Large intestine (tissue), 3 donors: ENCODE measurements around the gene UBE2I. TPM values are rescaled to one million over a fixed set of nuclear protein-coding genes. Genes with fewer than 3 reads are reported as not detected.

Experiments used
- DNase-seq, 2 donors: peaks; one replicate each; pipeline versions ENCODE4 v3.0.0 to v3.0.0-alpha.2; 2013
- H3K27ac ChIP-seq: one replicate; pipeline ENCODE4 v1.5.1; 2013; ENCODE audit warnings: low read length
- H3K27me3 ChIP-seq: 2 replicates; pipeline ENCODE4 v1.6.1; 2013; ENCODE audit warnings: low read length; ENCODE audit not compliant: control insufficient read depth, insufficient read depth
- H3K36me3 ChIP-seq: 2 replicates; pipeline ENCODE4 v1.6.1; 2013; ENCODE audit warnings: low read length; ENCODE audit not compliant: control insufficient read depth, insufficient read depth
- H3K4me1 ChIP-seq: one replicate; pipeline ENCODE4 v1.6.1; 2013; ENCODE audit warnings: low read length; ENCODE audit not compliant: control insufficient read depth, insufficient read depth
- H3K4me3 ChIP-seq: one replicate; pipeline ENCODE4 v1.5.1; 2013; ENCODE audit warnings: low read length
- H3K9me3 ChIP-seq: one replicate; pipeline ENCODE4 v1.6.1; 2013; ENCODE audit warnings: mild to moderate bottlenecking, low read depth, low read length, moderate library complexity; ENCODE audit not compliant: control insufficient read depth
- WGBS: methylation state at CpG from one replicate; pipeline ENCODE4 v1.1.5; 2013; ENCODE audit warnings: low lambda C conversion rate; ENCODE audit not compliant: insufficient coverage; 5-methylcytosine and 5-hydroxymethylcytosine counted together
- polyA plus RNA-seq: library from polyadenylated mRNA; unstranded; fragments of 120-200 nt; gene quantifications from one replicate; pipeline ENCODE4 v1.2.1, GENCODE V29; 2013

Gene UBE2I
- polyA plus RNA-seq, 1 donor = 130 TPM

DNA sequence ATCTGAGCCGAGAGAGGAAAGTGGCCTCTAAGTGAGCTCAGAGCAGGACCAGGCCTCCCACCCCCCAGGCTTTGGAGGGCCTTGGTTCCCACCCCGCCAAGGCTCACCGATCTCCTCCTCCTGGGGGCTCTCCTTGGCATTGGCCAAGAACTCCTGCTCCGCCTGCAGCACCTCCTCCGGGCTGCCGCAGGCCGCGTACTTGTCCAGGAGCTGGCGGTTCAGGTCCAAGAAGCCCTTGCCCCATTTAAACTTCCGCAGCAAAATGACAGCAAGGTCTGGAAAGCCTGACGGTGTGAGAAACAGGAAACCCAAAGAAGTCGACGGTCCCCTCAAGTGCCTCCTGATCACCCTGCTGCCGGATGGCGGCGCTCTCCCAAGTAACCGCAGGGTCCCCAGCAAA lies 40.5 kb downstream of the UBE2I start:
- H3K4me3 ChIP-seq = no peak overlapping the region
- no peak overlapping the region for H3K27ac ChIP-seq
- no CpG with 5 or more reads among the region's 17 CpGs for WGBS
- no peak for DNase-seq
- H3K4me1 ChIP-seq = peaks cover 4% of the 10 kb centered on the region
- peaks cover 32% of the 10 kb centered on the region for H3K36me3 ChIP-seq
- H3K9me3 ChIP-seq = no peaks in the 10 kb centered on the region
- no peaks in the 10 kb centered on the region for H3K27me3 ChIP-seq

DNA sequence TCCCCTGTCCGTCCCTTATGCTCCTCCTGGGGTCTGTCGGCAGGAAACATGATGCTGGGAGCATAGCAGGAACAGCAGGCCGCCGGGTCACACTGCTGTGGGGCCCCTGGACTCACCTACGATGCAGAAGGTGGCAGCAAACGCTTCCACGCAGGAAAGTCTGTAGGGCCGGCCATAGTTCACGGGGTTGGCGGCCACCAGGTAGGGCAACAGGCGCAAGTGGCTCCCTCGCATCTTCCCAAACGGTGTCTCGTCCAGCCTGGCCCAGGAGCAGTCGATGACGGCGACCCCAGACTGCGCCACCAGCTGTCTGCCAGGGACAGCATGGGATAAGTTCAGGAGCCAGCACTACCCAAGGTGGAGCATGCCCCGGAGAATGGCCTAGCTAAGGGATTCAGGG lies 41.3 kb downstream of the UBE2I start:
- H3K4me1 ChIP-seq = peaks cover 4% of the 10 kb centered on the region

DNA sequence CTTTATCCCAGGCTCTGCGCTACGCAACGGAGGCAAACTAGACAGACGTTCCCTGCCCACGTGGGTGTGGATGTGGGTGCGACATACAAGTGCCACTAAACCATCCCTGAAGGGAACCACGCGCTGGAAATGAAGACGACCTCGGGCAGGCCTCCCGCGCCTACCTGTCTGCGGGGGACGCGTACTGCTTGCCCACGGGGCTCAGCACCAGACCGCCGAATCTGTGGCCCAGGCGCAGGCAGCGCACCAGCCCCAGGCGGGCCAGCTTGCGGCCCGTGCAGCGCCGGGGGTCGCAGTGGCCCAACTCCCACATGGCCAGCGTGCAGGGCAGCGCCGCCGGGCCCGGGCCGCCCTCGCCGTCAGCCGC lies 41.8 kb downstream of the UBE2I start:
- H3K27ac ChIP-seq = no peak overlapping the region
- peaks cover 32% of the 10 kb centered on the region for H3K36me3 ChIP-seq
- no peaks in the 10 kb centered on the region for H3K9me3 ChIP-seq
- no peaks in the 10 kb centered on the region for H3K27me3 ChIP-seq
- WGBS = no CpG with 5 or more reads among the region's 35 CpGs
- H3K4me3 ChIP-seq = peak overlapping the region; percentile 67
- no peak for DNase-seq
- peaks cover 4% of the 10 kb centered on the region for H3K4me1 ChIP-seq

More for the DNA sequence above, 41.3 kb downstream of the UBE2I start:
- H3K9me3 ChIP-seq = no peaks in the 10 kb centered on the region
- no CpG with 5 or more reads among the region's 19 CpGs for WGBS
- H3K36me3 ChIP-seq = peaks cover 32% of the 10 kb centered on the region
- DNase-seq = no peak
- H3K27me3 ChIP-seq = no peaks in the 10 kb centered on the region
- H3K4me3 ChIP-seq = peak overlapping the region; percentile 67
- H3K27ac ChIP-seq = no peak overlapping the region

- no peak within 1 kb of the TSS for H3K27ac ChIP-seq
- H3K4me1 ChIP-seq = peaks cover 4% of the 10 kb centered on the region
- H3K4me3 ChIP-seq = peak within 1 kb of the TSS; percentile 89
- H3K36me3 ChIP-seq = peaks cover 32% of the 10 kb centered on the region
- H3K27me3 ChIP-seq = no peaks in the 10 kb centered on the region
- WGBS = no CpG with 5 or more reads among the region's 98 CpGs
- DNase-seq = peak; percentile 90
- H3K9me3 ChIP-seq = no peaks in the 10 kb centered on the region
These were observed 42.3 kb downstream of the UBE2I start, which contains the start of the genes GNPTG and TSR3 for GRCh38 chr16:1351582-1352362. Gene GNPTG (plus strand): TSS chr16:1351931. CDS start chr16:1351966, 35 bp downstream. Gene TSR3 (minus strand): TSS chr16:1351878. CDS start chr16:1351804, 74 bp downstream.

DNA sequence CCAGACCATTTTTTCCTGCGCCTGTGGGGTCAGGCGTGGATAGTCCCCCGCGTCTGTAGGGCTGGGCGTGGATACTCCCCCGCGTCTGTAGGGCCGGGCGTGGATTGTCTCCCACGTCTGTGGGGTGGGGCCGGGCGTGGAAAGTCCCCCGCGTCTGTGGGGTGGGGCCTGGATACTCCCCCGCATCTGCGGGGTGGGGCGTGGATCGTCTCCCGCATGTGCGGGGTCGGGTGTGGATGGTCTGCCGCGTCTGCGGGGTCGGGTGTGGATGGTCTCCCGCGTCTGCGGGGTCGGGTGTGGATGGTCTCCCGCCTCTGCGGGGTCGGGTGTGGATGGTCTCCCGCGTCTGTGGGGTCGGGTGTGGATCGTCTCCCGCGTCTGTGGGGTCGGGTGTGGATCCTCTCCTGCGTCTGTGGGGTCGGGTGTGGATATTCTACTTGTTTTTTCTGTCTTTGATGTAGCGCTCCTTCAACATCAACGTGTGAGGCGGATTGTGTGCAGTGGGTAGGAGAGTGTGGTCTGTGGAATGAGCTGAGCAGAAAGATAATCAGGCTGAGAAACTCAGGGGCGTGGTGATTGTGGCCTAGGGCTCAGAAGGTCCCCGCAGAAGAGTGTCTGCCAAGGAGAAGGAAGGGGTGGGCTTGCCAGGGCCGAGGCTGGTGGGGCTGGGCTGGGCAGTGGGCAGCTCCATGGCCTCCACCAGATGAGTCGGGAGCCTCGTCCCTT lies 45.5 kb downstream of the UBE2I start:
- no peak overlapping the region for H3K4me3 ChIP-seq
- H3K27ac ChIP-seq = no peak overlapping the region
- peaks cover 8% of the 10 kb centered on the region for H3K36me3 ChIP-seq
- no CpG with 5 or more reads among the region's 49 CpGs for WGBS
- H3K27me3 ChIP-seq = no peaks in the 10 kb centered on the region
- no peak for DNase-seq
- no peaks in the 10 kb centered on the region for H3K9me3 ChIP-seq
- H3K4me1 ChIP-seq = peaks cover 4% of the 10 kb centered on the region

DNA sequence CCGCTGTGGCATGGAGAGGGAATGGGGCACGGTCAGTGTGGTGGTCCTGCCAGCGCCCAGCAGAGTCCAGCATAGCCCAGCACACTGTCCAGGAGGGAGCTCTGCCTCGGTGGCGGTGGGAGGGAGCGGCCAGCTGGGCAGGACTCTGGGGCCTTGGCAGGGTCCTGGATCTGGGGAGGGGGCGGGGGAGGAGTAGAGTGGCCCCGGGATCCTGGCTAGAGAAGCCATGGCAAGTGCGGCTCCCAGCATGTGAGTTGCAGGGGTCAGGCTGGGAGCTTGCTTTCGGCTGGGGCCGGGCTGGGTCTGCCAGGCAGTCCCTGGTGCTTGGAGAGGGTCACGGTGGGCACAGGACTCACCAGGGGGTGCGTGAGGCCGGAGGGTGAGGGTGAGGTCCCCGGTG lies 46.2 kb downstream of the UBE2I start:
- DNase-seq = no peak
- H3K27ac ChIP-seq = no peak overlapping the region
- H3K4me3 ChIP-seq = no peak overlapping the region
- H3K36me3 ChIP-seq = peaks cover 6% of the 10 kb centered on the region
- no peaks in the 10 kb centered on the region for H3K9me3 ChIP-seq
- H3K27me3 ChIP-seq = no peaks in the 10 kb centered on the region
- no CpG with 5 or more reads among the region's 15 CpGs for WGBS
- peaks cover 4% of the 10 kb centered on the region for H3K4me1 ChIP-seq

- no peak for DNase-seq
- H3K4me3 ChIP-seq = no peak overlapping the region
- H3K4me1 ChIP-seq = peaks cover 4% of the 10 kb centered on the region
- H3K9me3 ChIP-seq = no peaks in the 10 kb centered on the region
- no peak overlapping the region for H3K27ac ChIP-seq
- WGBS = no CpG with 5 or more reads among the region's 33 CpGs
- H3K36me3 ChIP-seq = peaks cover 9% of the 10 kb centered on the region
- no peaks in the 10 kb centered on the region for H3K27me3 ChIP-seq
These were observed 46.8 kb downstream of the UBE2I start for GRCh38 chr16:1356061-1356900.

GRCh38 chr16:1357906-1358566 lies 48.6 kb downstream of the UBE2I start:
- no peak for DNase-seq
- Histone ChIP-seq H3K4me3 (no peak overlapping the region), H3K4me1 (peaks cover 3% of the 10 kb centered on the region), H3K9me3 (no peaks in the 10 kb centered on the region), H3K27me3 (no peaks in the 10 kb centered on the region), H3K36me3 (peaks cover 25% of the 10 kb centered on the region), H3K27ac (no peak overlapping the region)
- WGBS = no CpG with 5 or more reads among the region's 19 CpGs

- no peak overlapping the region for H3K4me3 ChIP-seq
- no peak overlapping the region for H3K27ac ChIP-seq
- no peak for DNase-seq
- no peaks in the 10 kb centered on the region for H3K27me3 ChIP-seq
- no CpG with 5 or more reads among the region's 43 CpGs for WGBS
- no peaks in the 10 kb centered on the region for H3K9me3 ChIP-seq
- H3K4me1 ChIP-seq = no peaks in the 10 kb centered on the region
- peaks cover 51% of the 10 kb centered on the region for H3K36me3 ChIP-seq
These were observed 52.4 kb downstream of the UBE2I start for GRCh38 chr16:1361685-1362360.
